GM13977 (cell line): ENCODE measurements around the gene NCLN.

Source experiments
- DNase-seq: peaks from one replicate; pipeline ENCODE4 v3.0.0; 2012; ENCODE audit warnings: low spot score
- in situ Hi-C: fragments of 300-500 bp; cut with MboI; formaldehyde crosslinking; loops from one replicate; pipeline ENCODE4 v1.12.0; 2022; ENCODE audit warnings: low sequenced_read_pairs, low pct_unique_long_range_greater_than_20kb, mixed read lengths, inconsistent platforms; ENCODE audit not compliant: unreplicated experiment
- TF ChIP-seq, protein P1 (sequence below): IDR thresholded peaks from 2 replicates; pipeline ENCODE4 v1.5.1; 2012; ENCODE audit warnings: mild to moderate bottlenecking, control low read depth; ENCODE audit not compliant: insufficient read depth; ENCODE audit errors: extremely low read depth, missing control alignments

Gene NCLN

DNA sequence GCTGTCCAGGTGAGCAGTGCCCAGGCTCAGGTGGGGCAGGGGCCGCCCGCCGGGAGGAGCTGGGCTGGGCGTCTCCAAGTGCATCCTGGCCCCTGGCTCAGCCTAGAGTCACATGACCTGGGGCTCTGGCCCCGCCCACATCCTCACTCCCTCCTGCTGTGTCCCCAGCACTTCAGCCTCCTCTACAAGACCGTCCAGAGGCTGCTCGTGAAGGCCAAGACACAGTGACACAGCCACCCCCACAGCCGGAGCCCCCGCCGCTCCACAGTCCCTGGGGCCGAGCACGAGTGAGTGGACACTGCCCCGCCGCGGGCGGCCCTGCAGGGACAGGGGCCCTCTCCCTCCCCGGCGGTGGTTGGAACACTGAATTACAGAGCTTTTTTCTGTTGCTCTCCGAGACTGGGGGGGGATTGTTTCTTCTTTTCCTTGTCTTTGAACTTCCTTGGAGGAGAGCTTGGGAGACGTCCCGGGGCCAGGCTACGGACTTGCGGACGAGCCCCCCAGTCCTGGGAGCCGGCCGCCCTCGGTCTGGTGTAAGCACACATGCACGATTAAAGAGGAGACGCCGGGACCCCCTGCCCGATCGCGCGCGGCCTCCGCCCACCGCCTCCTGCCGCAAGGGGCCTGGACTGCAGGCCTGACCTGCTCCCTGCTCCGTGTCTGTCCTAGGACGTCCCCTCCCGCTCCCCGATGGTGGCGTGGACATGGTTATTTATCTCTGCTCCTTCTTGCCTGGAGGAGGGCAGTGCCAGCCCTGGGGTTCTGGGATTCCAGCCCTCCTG lies 21.9 kb downstream of the NCLN start:
- in situ Hi-C loops, result no loop called here
- TF ChIP-seq, protein P1, sequence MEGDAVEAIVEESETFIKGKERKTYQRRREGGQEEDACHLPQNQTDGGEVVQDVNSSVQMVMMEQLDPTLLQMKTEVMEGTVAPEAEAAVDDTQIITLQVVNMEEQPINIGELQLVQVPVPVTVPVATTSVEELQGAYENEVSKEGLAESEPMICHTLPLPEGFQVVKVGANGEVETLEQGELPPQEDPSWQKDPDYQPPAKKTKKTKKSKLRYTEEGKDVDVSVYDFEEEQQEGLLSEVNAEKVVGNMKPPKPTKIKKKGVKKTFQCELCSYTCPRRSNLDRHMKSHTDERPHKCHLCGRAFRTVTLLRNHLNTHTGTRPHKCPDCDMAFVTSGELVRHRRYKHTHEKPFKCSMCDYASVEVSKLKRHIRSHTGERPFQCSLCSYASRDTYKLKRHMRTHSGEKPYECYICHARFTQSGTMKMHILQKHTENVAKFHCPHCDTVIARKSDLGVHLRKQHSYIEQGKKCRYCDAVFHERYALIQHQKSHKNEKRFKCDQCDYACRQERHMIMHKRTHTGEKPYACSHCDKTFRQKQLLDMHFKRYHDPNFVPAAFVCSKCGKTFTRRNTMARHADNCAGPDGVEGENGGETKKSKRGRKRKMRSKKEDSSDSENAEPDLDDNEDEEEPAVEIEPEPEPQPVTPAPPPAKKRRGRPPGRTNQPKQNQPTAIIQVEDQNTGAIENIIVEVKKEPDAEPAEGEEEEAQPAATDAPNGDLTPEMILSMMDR, result no peak
- DNase-seq, result no peak

GRCh38 chr19:3208317-3209207 lies 22.8 kb downstream of the NCLN start:
- TF ChIP-seq, protein P1, result no peak
- in situ Hi-C loops, result no loop called here
- no peak for DNase-seq

GRCh38 chr19:3210347-3211017 lies 24.8 kb downstream of the NCLN start:
- DNase-seq, result peak; percentile 87
- TF ChIP-seq, protein P1, result peak; percentile 86
- in situ Hi-C loops, result no loop called here

- no peak for DNase-seq
- TF ChIP-seq, protein P1, result no peak
- in situ Hi-C loops, result no loop called here
These were observed 25.5 kb downstream of the NCLN start for GRCh38 chr19:3211191-3211590.

DNA sequence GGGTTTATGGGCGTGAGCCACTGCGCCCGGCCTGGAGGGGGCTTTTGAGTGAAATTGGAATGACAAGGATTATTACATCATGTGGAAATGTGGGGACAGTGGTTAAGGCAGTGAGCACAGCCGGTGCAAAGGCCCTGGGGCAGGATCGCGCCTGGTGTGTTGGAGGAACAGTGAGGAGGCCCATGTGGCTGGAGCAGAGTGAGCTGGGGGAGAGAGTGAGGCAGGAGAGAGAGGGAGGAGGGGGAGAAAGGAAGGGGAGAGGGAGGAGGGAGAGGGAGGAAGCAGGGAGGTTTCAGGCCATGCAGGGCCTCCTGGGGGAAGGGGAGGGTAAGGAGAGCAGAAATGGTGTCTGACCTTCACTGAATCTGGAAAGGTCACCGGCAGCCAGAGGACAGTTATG lies 27.4 kb downstream of the NCLN start:
- no peak for DNase-seq
- TF ChIP-seq, protein P1, result no peak
- in situ Hi-C loops, result no loop called here

DNA sequence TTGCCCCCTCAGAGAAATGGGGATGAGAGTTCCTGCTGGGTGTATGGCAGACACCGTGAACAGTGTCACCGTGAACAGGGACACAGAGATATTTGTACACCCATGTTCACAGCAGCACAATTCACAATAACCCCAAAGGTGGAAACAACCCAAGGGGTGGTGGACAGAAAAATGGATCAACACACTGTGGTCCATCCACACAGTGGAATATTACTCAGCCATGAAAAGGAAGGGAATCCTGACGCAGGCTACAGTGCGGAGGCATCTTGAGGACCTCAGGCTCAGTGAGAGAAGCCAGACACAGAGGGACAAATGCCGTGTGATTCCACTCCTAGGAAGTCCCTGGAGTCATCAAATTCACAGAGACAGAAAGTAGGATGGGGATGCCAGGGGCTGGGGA lies 31.1 kb downstream of the NCLN start:
- TF ChIP-seq, protein P1, result no peak
- in situ Hi-C loops, result no loop called here
- no peak for DNase-seq
